Fibroblast of skin of abdomen (primary cell): ENCODE results near the gene FAM234B. TPM values are rescaled to one million over a fixed set of nuclear protein-coding genes. Genes with fewer than 3 reads are reported as not detected.

Source experiments
- DNase-seq: peaks from one replicate; pipeline ENCODE4 v3.0.0-alpha.2; 2013
- polyA plus RNA-seq, 2 experiments: library from polyadenylated mRNA; unstranded; fragments of 120-200 nt; gene quantifications; one replicate each; pipeline ENCODE4 v1.2.1, GENCODE V29; 2013; ENCODE audit not compliant: insufficient read length in 2 of 2

FAM234B gene, protein sequence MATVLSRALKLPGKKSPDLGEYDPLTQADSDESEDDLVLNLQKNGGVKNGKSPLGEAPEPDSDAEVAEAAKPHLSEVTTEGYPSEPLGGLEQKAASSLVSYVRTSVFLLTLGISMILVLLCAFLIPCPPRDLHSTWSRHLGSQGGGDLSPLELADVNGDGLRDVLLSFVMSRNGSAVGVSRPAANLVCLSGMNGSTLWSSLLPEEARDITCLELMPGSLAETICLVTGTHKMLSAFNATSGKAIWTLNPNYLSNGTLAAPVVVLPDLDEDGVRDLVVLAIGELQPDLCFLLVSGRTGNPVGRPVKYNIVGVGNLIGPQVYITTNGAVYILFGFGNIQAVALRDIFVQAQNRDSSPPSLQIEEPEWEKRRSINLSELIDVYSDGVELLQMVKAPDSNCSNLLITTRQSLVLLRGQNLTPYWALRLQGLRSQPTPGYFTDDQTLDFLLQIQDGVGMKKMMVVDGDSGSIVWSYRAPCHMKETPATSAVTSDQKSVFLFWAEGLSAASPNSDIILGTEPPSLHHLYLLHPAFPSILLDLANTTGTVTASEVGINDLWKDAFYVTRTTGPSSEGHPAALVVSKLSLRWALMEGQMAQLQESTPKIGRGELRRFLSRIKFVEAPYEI
- 5.1 TPM for polyA plus RNA-seq (2013, experiment 1 of 2; ENCODE audit: insufficient read length)
- 5.0 TPM for polyA plus RNA-seq (2013, experiment 2 of 2; ENCODE audit: insufficient read length)

DNA sequence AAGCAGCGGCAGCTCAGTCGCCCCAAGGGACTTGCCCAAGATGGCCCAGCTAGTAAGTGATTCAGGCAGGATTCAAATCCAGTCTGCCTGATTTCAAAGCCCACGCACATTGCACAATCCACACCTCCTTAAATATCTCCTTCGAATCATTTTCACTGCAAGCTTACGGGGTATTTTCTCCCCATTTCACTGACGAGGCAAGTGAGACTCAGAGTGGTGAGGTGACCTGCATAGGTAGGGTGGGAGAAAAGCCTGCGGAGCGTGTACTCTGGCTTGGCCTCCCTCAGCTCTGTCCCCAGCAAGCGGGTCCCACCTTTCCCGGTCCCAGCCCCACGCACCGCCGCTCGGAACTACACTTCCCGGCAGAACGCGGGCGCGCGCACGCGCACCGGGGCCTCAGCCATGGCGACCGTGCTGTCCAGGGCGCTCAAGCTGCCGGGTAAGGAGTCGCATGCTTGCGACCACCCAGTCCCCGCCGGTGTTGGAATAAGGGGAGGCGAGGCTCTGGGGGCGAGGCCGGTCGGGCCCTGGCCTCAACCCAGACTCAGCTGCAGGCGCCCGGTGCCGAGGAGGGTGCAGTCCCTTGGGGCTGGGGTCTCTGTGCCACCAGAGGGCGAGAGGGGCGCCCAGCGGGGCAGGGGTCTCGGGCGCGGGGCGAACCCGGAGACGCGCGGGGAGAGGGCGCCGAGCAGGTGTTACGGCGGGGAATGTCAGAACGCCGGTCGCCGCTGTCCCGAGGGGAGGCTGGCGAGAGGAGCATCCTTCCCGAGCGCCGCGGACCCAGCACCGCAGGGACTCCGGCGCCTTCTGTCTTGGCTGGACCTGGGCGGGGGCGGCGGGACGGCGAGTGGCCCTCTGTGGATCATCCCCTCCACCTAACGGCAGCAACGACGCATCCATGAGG lies at the start of gene FAM234B:
FAM234B (plus strand) TSS at position 380 of the 904 bp plus-strand sequence; CDS start at position 403, 23 bp downstream.
- DNase-seq, result peak; percentile 47

DNA sequence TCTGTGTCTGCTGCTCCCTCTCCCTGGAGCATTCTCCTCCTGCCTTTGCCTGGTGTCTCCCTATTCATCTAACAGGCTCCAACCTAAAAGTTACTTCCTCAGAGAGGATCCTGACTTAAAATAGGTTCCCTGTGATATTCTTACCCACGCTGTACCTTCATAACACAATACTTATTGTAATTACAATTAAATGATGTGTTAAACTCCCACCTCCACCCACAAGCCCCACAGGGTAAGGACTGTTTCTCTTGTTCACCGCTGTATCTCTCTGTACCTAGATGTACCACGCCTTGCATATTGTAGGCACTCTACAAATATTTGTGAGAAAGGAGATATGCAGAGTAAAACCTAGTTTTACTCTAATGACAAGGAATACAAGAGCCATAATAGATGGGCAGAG lies 49.1 kb upstream of the FAM234B start:
- DNase-seq, result no peak

DNA sequence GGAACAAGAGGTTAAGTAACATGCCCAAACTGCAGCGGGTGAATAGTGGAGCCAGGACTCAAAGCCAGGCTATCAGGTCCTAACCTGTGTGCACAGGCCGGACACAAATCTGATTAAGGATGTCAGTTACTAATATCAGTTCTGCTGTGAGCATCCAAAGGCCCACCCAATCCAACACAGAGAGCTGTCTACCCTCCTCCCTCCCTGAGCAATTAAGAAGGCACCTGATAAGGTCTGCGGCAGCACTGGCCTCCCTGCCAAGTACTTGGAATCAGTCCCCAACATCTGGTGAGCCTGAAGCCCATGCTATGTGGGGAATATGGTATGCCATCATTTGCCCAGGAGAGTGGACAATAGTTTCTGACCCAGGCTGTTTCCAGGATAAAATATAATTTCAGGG lies 48.0 kb upstream of the FAM234B start:
- DNase-seq, result no peak

DNA sequence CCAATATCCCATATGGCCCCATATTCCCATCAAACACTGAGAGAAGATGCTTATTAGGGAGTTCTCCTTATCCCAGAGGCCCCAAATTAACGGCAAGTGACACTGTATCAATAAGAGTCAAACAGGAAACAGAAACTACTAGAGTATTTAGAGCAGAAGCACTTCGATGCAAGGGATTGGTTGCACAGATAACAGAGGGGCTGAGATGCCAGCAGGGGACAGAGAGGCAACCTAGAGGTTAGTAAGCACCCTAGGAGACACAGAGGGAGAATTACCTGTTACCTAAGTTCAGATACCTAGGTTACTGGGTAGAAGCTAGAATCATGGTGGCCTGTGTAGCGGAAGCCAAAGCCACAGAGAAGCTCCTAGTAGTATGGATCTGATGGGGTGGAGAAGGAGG lies 47.0 kb upstream of the FAM234B start:
- DNase-seq, result no peak

DNA sequence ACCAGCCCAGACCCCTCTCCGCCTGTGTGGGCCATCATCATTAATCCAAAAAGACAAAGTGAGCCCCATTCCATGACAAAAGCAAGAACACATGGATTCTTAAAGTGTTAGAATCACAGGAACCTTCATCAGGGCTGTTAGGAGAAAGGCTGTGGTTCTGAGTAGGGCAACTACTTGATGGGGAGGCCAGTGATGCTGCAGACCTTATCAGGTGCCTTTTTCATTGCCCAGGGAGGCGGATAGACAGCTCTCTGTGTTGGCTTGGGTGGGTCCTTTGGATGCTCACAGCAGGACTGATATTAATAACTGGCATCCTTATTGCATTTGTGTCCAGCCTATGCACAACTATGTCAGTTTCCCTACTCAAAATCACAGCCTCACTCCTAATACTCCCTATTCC lies 46.4 kb upstream of the FAM234B start:
- DNase-seq, result no peak

DNA sequence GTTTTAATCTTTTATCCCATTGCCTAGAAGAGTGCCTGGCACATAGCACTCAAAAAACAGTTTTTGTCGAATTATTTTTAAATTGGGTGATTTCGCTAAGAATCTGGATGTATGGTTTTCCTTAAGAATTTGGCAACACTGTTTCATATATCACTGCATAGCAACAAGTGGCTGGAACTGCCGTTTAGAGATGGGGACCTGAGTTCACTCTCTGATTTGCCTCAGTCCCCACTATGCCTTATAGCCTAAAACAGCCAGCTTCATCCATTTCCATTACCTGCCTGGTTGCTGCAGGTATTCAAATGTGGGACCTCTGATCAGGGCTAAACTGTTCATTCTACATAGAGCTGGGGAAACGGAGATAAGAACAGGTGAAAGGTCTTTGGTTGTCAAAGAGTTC lies 45.9 kb upstream of the FAM234B start:
- no peak for DNase-seq

DNA sequence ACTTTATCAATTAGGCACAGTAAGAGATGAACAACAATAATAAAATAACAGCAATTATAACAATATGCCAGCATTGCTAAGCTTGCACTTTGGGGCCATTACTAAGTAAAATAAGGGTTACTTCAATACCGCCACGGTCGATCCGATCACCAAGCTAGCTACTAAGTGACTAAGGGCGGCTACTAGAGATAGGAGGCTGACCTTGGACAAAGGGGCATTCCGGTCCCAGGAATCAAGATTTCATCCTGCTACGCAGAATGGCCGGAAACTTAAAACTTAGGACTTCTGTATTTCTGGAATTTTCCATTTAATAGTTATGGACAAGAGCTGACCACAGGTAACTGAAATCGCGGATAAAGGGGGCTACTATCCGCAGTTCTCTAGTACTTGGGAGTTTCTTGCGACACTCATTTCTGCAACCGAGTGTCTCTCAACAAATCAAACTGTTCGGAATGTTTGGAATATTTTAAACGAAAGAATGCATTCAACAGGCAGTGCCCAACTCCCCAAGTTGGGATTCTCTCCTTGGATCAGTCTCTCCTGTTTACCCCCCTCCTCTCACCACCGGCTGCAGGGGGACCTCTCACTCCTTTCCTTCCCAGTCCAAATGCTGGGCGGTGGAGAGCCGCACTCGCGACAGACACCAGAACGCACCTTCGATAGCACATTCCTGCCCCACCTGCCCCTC lies 44.8 kb upstream of the FAM234B start:
- DNase-seq, result peak; percentile 28

DNA sequence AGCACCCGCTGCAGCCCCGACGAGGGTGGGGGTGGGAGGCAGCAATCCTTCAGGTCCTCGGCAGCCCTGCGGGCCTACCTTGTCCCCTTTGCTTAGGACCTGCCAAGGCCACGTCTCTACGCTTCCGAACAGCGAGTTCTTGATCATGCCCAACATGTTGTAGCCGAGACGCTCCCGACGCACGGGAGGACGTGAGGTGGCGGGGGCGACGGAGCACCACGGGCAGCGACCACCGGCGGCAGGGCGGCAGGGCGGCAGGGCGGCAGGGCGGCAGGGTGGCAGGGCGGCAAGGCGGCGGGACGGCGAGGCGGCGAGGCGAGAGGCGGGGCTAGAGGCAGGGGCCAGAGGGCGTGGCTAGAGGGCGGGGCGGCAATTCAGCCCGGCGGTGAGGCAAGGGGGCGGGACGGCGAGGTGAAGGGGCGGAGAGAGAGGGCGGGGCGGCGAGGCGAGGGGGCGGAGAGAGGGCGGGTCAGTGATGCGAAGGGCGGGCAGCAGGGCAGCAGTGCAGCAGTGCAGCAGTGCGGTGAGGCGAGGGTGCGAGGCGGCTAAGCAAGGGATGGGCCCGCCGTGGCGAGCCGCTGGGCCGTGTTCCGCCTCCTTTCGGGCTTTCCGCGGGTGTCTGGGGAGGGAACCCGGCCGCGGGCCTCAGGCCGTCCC lies 44.1 kb upstream of the FAM234B start, which contains the start of gene HEBP1:
HEBP1 (minus strand) TSS at position 307 of the 657 bp plus-strand sequence; CDS start at position 156, 151 bp downstream.
- peak; percentile 92 for DNase-seq

DNA sequence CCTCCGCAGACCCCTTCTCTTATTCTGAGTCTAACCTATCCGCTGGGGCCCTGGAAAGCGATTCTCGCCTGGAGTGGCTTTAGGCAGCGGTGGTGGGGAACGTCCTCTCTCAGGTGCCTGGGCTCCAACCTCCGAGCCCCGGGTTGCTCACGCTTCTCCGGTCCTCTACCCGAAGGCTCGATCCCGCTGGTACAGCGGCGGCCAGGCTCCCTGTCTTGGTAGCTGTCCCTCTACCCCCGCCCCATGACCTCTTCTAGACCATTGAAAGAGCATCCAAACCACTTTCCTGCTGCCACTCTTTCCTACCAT lies 43.6 kb upstream of the FAM234B start:
- no peak for DNase-seq

DNA sequence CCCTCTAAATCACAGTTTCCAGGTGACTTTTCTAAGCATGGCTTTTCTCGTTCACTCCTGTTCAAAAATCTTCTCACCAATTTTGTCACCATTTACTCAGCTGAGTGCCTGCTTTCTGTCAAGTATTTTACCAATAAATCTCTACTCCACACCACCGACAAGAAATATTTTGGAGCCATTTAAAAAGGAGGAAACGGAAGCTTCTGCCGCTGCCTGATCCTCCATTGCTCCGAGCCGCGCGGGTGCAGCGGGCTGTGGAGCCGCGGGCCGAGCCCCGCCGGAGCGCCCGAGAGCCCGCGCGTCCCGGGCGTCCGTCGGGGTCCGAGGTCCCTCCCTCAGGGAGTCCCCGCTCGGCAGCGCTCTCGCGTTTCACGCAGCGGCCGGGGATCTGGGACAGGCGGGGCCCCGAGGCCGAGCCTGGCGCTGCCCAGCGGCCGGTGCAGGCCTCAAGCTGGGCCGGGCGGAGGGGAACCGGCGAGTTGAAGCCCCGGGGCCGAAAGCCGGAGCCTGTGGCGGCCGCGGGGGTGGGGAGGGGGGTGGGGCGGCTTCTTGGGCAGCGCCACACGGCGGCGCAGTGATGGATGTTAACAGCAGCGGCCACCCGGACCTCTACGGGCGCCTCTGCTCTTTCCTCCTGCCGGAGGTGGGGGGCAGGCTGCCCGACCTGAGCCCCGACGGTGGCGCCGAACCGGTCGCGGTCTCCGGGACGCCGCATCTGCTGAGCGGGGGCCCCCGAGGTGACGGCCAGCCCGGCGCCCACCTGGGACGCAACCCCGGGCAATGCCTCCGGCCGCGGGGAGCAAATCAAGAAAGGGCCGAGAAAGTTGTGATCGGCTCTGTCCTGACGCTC lies 43.0 kb upstream of the FAM234B start:
- DNase-seq, result peak; percentile 52

DNA sequence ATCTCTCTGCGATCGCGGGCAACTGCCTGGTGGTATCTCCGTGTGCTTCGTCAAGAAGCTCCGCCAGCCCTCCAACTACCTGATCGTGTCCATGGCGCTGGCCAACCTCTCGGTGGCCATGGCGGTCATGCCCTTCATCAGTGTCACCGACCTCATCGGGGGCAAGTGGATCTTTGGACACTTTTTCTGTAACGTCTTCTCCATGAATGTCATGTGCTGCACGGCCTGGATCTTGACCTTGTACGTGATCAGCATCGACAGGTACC lies 42.5 kb upstream of the FAM234B start:
- no peak for DNase-seq

DNA sequence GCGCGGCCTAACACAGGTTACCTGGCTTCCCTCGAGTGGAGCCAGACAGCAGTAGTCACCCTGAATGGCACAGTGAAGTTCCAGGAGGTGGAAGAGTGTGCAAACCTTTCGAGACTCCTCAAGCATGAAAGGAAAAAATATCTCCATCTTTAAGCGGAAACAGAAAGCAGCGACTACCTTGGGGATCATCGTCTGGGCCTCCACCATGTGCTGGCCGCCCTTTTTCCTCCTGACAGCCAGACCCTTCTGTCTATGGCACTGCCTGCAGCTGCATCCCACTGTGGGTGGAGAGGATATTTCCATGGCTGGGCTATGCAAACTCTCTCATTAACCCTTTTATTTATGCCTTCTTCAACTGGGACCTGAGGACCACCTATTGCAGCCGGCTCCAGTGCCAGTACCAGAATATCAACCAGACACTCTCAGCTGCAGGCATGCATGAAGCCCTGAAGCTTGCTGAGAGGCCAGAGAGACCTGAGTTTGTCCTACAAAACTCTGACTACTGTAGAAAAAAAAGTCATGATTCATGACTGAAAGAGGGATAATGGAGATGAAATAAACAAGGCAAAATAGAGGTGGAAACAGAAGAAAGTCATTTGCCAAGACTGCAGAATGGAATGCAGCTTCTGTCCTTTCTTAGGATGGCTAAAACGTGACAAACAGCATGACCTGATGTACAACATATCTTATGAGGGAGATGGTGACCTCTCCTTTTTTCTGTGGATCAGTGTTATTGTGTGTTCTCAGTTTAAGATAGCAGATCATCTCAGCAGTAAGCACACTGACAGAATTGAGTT lies 41.7 kb upstream of the FAM234B start:
- DNase-seq, result no peak

DNA sequence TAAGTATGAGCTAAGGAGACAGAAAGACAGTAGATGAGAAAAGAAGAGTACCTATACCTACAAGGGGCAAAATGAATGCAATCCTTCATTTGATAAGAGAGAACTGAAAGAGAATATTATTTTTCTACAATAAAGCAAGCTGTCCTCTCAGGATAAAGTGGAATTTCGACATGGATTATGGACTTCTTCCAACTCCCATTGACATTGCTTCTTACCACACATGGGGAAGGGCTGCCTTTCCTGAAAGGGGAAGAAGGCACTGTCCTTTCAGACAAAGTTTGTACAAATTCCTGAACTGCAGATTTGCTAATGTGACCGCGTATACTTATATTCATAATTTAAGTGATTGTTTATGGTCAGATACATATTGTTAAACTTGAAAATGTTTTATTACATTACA lies 39.8 kb upstream of the FAM234B start:
- DNase-seq, result peak; percentile 39

DNA sequence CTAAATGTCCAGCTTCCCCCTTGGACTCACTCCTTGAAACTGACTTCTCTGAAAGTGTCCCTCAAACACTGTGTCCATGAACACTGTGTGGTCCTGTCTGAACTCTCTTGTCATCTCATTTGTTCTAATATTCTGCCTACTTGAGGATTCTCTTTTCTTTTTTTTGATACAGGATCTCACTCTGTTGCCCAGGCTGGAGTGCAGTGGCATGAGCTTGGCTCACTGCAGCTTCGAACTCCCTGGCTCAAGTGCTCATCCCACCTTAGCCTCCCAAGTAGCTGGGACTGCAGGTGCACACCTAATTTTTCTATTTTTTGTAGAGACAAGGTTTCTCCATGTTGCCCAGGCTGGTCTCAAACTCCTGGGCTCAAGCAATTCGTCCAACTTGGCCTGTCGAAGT lies 39.2 kb upstream of the FAM234B start:
- DNase-seq, result no peak

DNA sequence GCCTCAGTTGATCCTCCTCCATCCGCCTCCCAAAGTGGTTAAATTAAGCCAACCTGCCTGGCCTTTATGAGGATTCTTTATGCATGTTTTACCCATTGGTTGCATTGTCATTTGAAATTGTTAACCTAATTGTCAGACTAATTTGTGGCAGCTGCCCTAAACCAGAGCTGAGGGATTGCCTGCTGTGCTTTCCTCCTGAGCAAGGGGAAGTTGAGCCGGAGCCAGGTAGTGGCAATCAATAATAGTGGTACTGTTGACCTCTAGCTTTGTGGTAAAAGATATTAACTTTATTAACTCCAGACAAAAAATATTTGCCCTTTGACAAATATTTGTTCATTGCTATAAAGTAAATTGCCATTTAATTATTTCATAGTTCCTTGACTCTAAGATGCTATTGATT lies 38.5 kb upstream of the FAM234B start:
- no peak for DNase-seq

DNA sequence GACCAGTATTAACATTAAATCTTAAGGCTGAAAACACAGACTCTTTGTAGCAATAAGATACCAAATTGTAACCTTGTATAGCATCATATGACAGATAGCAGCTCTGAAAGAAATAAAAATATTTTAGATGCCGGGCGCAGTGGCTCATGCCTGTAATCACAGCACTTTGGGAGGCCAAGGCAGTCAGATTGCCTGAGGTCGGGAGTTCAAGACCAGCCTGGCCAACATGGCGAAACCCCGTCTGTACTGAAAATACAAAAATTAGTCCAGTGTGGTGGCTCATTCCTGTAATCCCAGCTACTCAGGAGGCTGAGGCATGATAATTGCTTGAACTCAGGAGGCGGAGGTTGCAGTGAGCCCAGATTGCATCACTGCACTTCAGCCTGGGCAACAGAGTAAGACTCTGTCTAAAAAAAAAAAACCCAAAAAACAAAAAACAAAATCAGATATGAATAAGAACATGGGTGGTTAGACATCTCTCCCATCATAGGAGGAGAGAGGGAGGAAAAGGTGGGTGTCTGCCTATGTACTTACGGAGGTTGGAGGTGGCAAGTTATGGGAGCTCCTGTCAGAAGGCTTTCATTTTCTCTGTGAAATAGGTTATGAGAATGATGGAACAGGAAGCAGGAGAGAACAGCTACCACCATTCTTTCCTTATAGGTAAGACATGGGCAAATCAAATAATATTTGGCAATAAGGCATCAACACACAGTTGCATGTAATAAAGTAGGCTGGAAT lies 36.5 kb upstream of the FAM234B start:
- no peak for DNase-seq

DNA sequence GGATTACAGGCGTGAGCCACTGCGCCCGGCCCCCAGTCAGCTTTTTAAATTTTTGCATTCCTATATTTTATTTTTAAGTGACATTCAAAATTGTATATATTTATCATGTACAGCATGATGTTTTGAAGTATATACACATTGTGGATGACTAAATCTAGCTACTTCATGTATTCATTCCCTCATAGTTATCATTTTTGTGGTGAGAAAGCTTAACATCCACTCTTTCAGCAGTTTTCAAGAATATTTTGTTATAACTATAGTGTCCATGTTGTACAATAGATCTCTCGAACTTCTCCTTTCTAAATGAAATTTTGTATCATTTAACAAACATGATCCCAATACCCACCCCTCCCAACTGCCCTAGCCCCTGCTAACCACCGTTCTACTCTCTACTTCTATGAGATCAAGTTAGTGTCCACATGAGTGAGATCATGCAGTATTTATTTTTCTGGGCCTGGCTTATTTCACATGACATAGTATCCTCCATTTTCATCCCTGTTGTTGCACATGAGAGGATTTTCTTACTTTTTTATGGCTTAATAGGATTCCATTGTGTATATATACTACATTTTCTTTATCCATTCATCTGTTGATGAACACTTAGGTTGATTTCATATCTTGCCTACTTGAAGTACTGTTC lies 35.3 kb upstream of the FAM234B start:
- DNase-seq, result peak; percentile 58

DNA sequence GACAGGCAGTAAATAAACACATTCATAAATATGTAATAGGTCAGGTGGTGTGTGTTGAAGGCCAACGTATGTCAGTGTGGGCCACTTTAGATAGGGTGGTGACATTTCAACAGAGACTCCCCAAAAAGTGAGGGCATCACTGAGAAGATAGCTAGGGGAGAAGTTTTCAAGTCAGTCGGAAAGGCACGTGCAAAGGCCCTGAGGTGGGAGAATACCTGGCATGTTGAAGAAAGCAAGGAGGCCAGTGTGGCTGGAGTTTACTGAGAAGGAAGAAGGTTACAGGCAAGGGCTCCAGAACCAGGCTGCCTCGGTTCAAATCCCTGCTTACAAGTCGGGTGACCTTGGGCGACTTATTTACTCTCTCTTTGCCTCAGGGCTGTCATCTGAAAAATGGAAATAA lies 33.1 kb upstream of the FAM234B start:
- DNase-seq, result no peak

DNA sequence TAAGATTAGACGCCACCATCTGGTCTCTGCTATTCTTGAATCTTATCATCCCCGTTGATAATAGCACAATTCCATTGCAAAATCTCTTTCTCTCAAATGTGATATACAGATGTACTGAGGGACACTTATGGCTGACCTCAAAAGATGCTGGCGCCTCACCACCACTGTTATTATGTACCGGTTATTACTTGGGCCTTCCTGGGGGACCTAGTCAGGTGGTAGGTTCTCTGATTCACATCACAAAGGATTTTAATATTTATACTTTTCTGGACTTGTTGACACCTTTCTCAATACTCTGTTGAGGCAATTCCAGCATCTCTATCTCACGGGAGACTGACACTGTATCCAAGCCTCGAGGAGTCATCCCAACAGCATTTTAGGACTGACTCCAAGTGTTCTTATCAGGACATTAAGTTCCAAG lies 21.3 kb upstream of the FAM234B start:
- peak; percentile 25 for DNase-seq
